ENCODE results near the gene KDM4B.

Gene KDM4B

GRCh38 chr19:5092481-5092843, 123.5 kb downstream of the KDM4B start:
- DNase-seq, result no peak

- peak; percentile 44 for DNase-seq
These were observed 124.5 kb downstream of the KDM4B start for GRCh38 chr19:5093297-5093928.

- no peak for DNase-seq
These were observed 125.2 kb downstream of the KDM4B start for GRCh38 chr19:5093948-5094718.

- no peak for DNase-seq
These were observed 126.1 kb downstream of the KDM4B start for GRCh38 chr19:5094768-5095567.

- DNase-seq, result no peak
These were observed 126.6 kb downstream of the KDM4B start for GRCh38 chr19:5095568-5095850.

- no peak for DNase-seq
These were observed 127.6 kb downstream of the KDM4B start for GRCh38 chr19:5096536-5096935.

GRCh38 chr19:5097331-5097930, 128.5 kb downstream of the KDM4B start:
- DNase-seq, result no peak

- DNase-seq, result no peak
These were observed 129.2 kb downstream of the KDM4B start for GRCh38 chr19:5097959-5098623.

GRCh38 chr19:5098646-5099045, 129.7 kb downstream of the KDM4B start:
- no peak for DNase-seq

- DNase-seq, result no peak
These were observed 130.8 kb downstream of the KDM4B start for GRCh38 chr19:5099701-5100221.

- DNase-seq, result no peak
These were observed 133.0 kb downstream of the KDM4B start for GRCh38 chr19:5101871-5102270.

GRCh38 chr19:5102520-5102919, 133.6 kb downstream of the KDM4B start:
- DNase-seq, result no peak

- no peak for DNase-seq
These were observed 134.3 kb downstream of the KDM4B start for GRCh38 chr19:5103061-5103701.

- DNase-seq, result no peak
These were observed 135.0 kb downstream of the KDM4B start for GRCh38 chr19:5103812-5104410.

- DNase-seq, result no peak
These were observed 136.0 kb downstream of the KDM4B start for GRCh38 chr19:5104871-5105351.

- no peak for DNase-seq
These were observed 137.3 kb downstream of the KDM4B start for GRCh38 chr19:5106191-5106726.

GRCh38 chr19:5106971-5107370, 138.1 kb downstream of the KDM4B start:
- no peak for DNase-seq

- DNase-seq, result no peak
These were observed 138.7 kb downstream of the KDM4B start for GRCh38 chr19:5107432-5108122.

- DNase-seq, result no peak
These were observed 139.2 kb downstream of the KDM4B start for GRCh38 chr19:5108123-5108596.

GRCh38 chr19:5108866-5109265, 140.0 kb downstream of the KDM4B start:
- DNase-seq, result no peak
